MM.1S (cell line): Measurements from ENCODE around the gene SWT1.

ENCODE experiments used
- CTCF ChIP-seq: fragments of 300-600 bp; sonication (generic); IDR thresholded peaks from 2 replicates; pipeline ENCODE4 v1.5.1; 2016; ENCODE audit warnings: antibody characterized with exemption, low read length, mixed read lengths
- EZH2 ChIP-seq: fragments of 300-600 bp; sonication (generic); optimal IDR thresholded peaks from 2 replicates; pipeline ENCODE3; 2017; ENCODE audit warnings: low read depth, mild to moderate bottlenecking, antibody characterized with exemption, low read length, mixed read lengths
- EZH2phosphoT487 ChIP-seq: fragments of 300-600 bp; sonication (generic); IDR thresholded peaks from 2 replicates; pipeline ENCODE4 v1.6.1; 2018; ENCODE audit warnings: antibody characterized with exemption, low read length

GRCh38 chr1:185287451-185287850 lies 130.5 kb downstream of the SWT1 start:
- no peak for TF ChIP-seq CTCF
- no peak for TF ChIP-seq EZH2
- TF ChIP-seq EZH2phosphoT487, result no peak
